ENCODE data around the gene ZNF33B.

DNA sequence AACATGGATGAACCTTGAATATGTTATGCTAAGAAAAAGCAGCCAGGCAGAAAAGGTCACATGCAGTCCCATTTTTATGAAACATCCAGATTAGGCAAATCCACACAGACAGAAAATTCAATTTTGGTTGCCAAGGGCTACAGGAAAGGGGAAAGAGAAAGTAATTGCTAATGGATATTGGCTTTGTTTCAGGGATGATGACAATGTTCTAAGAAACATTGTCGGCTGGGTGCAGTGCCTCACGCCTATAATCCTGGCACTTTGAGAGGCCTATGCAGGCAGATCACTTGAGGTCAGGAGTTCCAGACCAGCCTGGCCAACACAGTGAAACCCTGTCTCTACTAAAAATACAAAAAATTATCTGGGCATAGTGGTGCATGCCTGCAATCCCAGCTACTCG, 23.0 kb downstream of the ZNF33B start:
- TF ChIP-seq CTCF (IDR thresholded peaks at IDR 0.05; ENCODE audit: low read length) (no peak), EZH2 (optimal IDR thresholded peaks at IDR 0.05; ENCODE audit: low read depth, low read length) (no peak), EZH2phosphoT487 (IDR thresholded peaks at IDR 0.05; ENCODE audit: low read length) (no peak)
